Activated CD4-positive, alpha-beta T cell treated with anti-CD3 and anti-CD28 coated beads, Interleukin-2, amount 50 U/mL, for 48 hours (primary cell): ENCODE results near the gene WDR76.
A peak's percentile ranks its signal among the peaks of the same experiment; 100 is the strongest.
"Not testable (repeated sequence)": the region's sequence is repeated elsewhere in the genome, so short reads cannot be mapped to it uniquely, and the experiment has no call there.

Experiments
- DNase-seq, 2 experiments: peaks; one replicate each; pipeline ENCODE4 v3.0.0-alpha.2; 2020

Gene WDR76

GRCh38 chr15:43826508-43827341 is at the start of gene WDR76:
Gene WDR76, plus strand, starts transcription at chr15:43827002. Its CDS starts 31 bp downstream, at chr15:43827033.
- DNase-seq, result peak; percentile 84 to 89

- DNase-seq, result peak; percentile 88 to 91
Measured at GRCh38 chr15:43777267-43777914, 49.4 kb upstream of the WDR76 start.

DNA sequence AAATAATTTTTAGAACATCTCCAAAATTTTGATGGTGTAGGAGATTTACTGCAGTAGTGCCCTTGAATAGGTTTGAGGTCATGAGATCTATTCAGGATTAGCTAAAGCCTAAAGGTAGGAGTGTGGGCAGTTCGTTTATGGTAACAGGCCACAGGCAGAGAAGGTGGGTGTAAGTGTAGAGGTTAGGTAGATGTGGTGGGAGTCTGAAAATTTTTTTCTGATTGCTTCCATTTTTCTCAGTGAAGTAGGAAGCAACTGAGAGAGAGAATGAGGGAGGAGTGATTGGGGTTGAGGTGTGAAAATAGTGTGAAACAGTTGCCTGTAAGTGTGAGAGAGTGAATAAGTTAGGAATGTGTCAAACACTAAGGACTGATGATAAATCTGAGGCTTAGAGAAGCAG is 47.8 kb upstream of the WDR76 start:
- no peak for DNase-seq

GRCh38 chr15:43789409-43789808 is 37.4 kb upstream of the WDR76 start:
- DNase-seq, result no peak

- DNase-seq, result peak; percentile 100
Measured at GRCh38 chr15:43791993-43792760, 34.6 kb upstream of the WDR76 start, which contains the start of gene SERF2. Gene SERF2, plus strand, starts transcription at chr15:43792320. Its CDS starts 57 bp downstream, at chr15:43792377.

- DNase-seq, result peak; percentile 38 to 49
Measured at GRCh38 chr15:43792761-43793476, 33.9 kb upstream of the WDR76 start.

DNA sequence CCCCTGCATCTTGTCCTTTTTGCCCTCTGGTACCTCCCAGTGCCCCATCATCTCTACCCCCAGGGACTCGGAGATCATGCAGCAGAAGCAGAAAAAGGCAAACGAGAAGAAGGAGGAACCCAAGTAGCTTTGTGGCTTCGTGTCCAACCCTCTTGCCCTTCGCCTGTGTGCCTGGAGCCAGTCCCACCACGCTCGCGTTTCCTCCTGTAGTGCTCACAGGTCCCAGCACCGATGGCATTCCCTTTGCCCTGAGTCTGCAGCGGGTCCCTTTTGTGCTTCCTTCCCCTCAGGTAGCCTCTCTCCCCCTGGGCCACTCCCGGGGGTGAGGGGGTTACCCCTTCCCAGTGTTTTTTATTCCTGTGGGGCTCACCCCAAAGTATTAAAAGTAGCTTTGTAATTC is 33.2 kb upstream of the WDR76 start:
- no peak for DNase-seq

DNA sequence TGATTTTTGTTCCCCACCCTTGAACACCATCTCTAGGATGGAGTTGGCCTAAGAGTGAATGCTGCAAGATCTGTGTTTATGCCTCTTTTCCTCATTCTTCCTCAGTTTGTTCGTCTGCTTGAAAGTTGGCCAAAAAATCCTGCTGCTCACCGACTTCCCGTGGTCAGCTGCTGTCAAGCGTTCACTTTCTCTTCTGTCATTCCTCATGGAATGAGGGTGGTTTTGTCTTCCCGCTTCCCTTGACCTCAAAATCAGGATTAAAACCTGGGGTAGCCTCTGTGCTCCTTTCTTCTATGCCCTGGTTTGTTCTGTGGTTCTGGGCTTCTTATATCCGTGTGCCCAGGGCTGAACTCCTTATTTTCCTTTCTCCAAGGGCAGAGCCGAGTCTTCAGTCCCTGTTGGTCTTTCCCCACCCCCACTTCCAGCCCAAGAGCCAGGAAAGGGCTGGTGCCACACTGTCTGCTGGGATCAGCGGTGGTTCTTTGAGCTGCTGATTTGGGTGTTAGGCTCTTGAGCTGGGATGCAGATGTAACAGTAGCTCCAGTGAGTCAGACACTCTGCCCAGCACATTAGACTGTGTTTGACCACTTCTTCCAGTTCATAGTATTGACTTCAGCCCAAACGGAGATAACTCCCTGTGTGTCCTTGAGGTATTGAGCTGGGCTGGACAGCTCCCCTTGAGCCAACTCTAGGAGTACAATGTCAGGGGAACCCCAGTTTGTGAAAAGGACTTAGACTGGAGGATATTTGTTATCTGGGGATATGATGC is 32.3 kb upstream of the WDR76 start:
- DNase-seq, result no peak

GRCh38 chr15:43795197-43795596 is 31.6 kb upstream of the WDR76 start:
- no peak for DNase-seq

- DNase-seq, result no peak
Measured at GRCh38 chr15:43795997-43796396, 30.8 kb upstream of the WDR76 start.

DNA sequence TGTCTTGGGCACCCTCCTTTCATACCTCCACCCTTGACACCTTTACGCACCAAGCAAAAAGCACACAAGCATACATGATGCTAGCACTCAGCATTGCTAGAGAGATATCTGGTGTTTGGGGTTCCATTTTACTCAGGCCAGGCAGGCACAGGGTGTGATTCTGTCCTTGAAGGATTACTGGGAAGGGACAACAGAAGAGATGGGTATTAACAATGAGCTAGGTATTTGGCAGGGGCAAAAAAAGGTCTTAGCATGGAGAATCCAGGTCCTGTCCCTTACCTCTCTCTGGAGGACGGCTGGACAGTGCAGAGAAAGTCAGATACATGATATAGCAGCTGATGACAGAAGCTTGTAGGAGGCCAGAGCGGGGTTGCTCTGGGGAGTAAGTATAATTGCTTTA is 30.2 kb upstream of the WDR76 start:
- DNase-seq, result no peak

GRCh38 chr15:43799209-43799944 is 27.4 kb upstream of the WDR76 start:
- DNase-seq, result no peak

- no peak for DNase-seq
Measured at GRCh38 chr15:43799945-43800285, 26.9 kb upstream of the WDR76 start, which contains the start of gene SERINC4. Gene SERINC4, minus strand, starts transcription at chr15:43800220. Its CDS starts 234 bp downstream, at chr15:43799986.

- DNase-seq, result peak; percentile 91 to 93
Measured at GRCh38 chr15:43800286-43801141, 26.3 kb upstream of the WDR76 start, which contains the start of gene HYPK. Gene HYPK, plus strand, starts transcription at chr15:43800599. Its CDS starts 24 bp downstream, at chr15:43800623.

DNA sequence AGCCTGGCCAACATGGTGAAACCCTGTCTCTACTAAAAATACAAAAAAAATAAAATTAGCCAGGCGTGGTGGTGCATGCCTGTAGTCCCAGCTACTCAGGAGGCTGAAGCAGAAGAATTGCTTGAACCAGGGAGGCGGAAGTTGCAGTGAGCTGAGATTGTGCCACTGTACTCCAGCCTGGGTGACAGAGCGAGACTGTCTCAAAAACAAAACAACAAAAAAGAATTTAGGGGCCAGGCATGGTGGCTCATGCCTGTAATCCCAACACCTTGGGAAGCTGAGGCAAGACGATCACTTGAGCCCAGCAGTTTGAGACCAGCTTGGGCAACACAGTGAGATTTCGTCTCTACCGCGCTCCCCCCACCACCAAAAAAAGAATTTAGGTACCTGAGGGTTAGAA is 24.1 kb upstream of the WDR76 start:
- DNase-seq, result not testable (repeated sequence)

- DNase-seq, result no peak
Measured at GRCh38 chr15:43808435-43808950, 18.3 kb upstream of the WDR76 start.

- no peak for DNase-seq
Measured at GRCh38 chr15:43808960-43809678, 17.7 kb upstream of the WDR76 start.

GRCh38 chr15:43815064-43815463 is 11.7 kb upstream of the WDR76 start:
- DNase-seq, result not testable (repeated sequence)

DNA sequence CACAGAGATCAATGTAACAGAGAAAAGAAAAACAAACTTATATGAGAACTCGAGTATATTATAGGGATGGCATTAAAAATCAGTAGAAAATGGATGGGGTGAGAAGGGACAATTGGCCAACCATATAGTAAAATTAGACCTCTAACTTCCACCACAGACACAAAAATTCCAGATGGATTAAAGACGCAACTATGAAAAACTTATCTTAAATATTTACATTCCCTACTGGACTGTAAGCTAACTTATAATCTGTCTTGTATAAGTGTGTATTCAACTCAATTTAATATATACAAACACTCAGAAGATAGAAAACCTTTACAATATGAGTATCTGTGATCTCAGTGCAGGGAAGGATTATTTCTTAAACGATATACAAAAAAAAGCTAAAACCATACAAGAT is 5.3 kb upstream of the WDR76 start:
- no peak for DNase-seq
